Parathyroid adenoma (tissue), 2 donors: ENCODE measurements around the gene CTSO.

ENCODE experiments used
- H2AFZ ChIP-seq: fragments of 300-600 bp; sonication (generic); one replicate; pipeline ENCODE4 v1.7.0; 2017; ENCODE audit warnings: antibody characterized with exemption, mild to moderate bottlenecking
- H3K27ac ChIP-seq: fragments of 300-600 bp; sonication (generic); one replicate; pipeline ENCODE4 v1.7.0; 2017
- H3K27me3 ChIP-seq: fragments of 300-600 bp; sonication (generic); one replicate; pipeline ENCODE4 v1.7.0; 2017; ENCODE audit warnings: low read length; ENCODE audit not compliant: control insufficient read depth, insufficient read depth
- H3K36me3 ChIP-seq: fragments of 300-600 bp; sonication (generic); one replicate; pipeline ENCODE4 v1.7.0; 2017; ENCODE audit warnings: low read length; ENCODE audit not compliant: control insufficient read depth, insufficient read depth
- H3K4me1 ChIP-seq: fragments of 300-600 bp; sonication (generic); one replicate; pipeline ENCODE4 v1.7.0; 2017; ENCODE audit warnings: control low read depth
- H3K4me2 ChIP-seq: fragments of 300-600 bp; sonication (generic); one replicate; pipeline ENCODE4 v1.7.0; 2017; ENCODE audit warnings: low read length
- H3K4me3 ChIP-seq: fragments of 300-600 bp; sonication (generic); one replicate; pipeline ENCODE4 v1.7.0; 2017; ENCODE audit warnings: low read depth, low read length
- H3K79me2 ChIP-seq: fragments of 300-600 bp; sonication (generic); one replicate; pipeline ENCODE4 v1.7.0; 2017; ENCODE audit warnings: control low read depth
- H3K9ac ChIP-seq: fragments of 300-600 bp; sonication (generic); one replicate; pipeline ENCODE4 v1.7.0; 2017; ENCODE audit warnings: mild to moderate bottlenecking
- H3K9me3 ChIP-seq: fragments of 300-600 bp; sonication (generic); one replicate; pipeline ENCODE4 v1.7.0; 2017; ENCODE audit warnings: low read length; ENCODE audit not compliant: control insufficient read depth
- TF ChIP-seq, protein P1 (sequence below): fragments of 300-600 bp; sonication (generic); IDR thresholded peaks from one replicate; pipeline ENCODE4 v1.7.0; 2017; ENCODE audit warnings: antibody characterized with exemption, mild to moderate bottlenecking
- donor health status: primary hyperparathyroidism.

The CTSO gene

DNA sequence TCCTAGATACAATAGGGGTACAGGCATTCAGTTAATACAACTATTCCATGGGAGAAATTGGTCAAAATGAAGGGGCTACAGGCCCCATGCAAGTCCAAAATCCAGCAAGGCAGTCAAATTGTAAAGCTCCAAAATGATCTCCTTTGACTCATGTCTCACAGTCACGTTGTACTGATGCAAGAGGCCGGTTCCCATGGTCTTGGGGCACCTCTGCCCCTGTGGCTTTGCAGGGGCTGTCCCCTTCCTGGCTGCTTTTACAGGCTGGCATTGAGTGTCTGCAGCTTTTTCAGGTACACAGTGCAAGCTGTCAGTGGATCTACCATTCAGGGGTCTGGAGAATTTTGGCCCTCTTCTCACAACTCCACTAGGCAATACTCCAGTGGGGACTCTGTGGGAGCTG lies 75.1 kb downstream of the CTSO start:
- TF ChIP-seq, protein P1, sequence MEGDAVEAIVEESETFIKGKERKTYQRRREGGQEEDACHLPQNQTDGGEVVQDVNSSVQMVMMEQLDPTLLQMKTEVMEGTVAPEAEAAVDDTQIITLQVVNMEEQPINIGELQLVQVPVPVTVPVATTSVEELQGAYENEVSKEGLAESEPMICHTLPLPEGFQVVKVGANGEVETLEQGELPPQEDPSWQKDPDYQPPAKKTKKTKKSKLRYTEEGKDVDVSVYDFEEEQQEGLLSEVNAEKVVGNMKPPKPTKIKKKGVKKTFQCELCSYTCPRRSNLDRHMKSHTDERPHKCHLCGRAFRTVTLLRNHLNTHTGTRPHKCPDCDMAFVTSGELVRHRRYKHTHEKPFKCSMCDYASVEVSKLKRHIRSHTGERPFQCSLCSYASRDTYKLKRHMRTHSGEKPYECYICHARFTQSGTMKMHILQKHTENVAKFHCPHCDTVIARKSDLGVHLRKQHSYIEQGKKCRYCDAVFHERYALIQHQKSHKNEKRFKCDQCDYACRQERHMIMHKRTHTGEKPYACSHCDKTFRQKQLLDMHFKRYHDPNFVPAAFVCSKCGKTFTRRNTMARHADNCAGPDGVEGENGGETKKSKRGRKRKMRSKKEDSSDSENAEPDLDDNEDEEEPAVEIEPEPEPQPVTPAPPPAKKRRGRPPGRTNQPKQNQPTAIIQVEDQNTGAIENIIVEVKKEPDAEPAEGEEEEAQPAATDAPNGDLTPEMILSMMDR = no peak
- H3K27ac ChIP-seq = no peak overlapping the region

DNA sequence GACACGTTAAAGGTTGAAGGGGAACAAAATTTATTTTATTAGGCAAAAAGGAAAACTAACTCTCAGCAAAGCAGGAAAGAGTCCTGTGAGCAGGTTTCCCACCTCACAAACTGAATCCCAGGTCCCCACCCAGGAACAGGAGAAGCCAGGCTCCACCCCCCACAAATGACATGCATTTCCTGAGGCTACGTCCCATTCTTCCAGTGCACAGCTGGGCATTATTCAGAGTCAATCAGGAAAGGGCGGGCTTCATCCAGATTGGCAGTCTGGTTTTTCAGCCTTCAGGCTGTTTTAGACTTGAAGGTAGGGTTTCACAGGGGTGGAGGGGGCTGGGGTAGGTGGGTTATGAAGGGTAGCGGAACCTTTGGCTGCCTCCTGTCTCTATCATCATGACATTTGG lies 75.7 kb downstream of the CTSO start:
- no peaks in the 10 kb centered on the region for H3K27me3 ChIP-seq
- H3K9me3 ChIP-seq = no peaks in the 10 kb centered on the region
- no peaks in the 10 kb centered on the region for H3K4me1 ChIP-seq
- H3K9ac ChIP-seq = no peak overlapping the region
- no peak overlapping the region for H2AFZ ChIP-seq
- H3K27ac ChIP-seq = no peak overlapping the region
- H3K4me2 ChIP-seq = no peak overlapping the region
- no peak overlapping the region for H3K4me3 ChIP-seq
- no peaks in the 10 kb centered on the region for H3K79me2 ChIP-seq
- TF ChIP-seq, protein P1 = no peak
- no peaks in the 10 kb centered on the region for H3K36me3 ChIP-seq

More for the DNA sequence above, 75.1 kb downstream of the CTSO start:
- Histone ChIP-seq H3K4me1 (no peaks in the 10 kb centered on the region), H3K9ac (no peak overlapping the region), H3K36me3 (no peaks in the 10 kb centered on the region), H3K4me3 (no peak overlapping the region), H3K9me3 (no peaks in the 10 kb centered on the region), H3K79me2 (no peaks in the 10 kb centered on the region), H3K4me2 (no peak overlapping the region), H2AFZ (no peak overlapping the region), H3K27me3 (no peaks in the 10 kb centered on the region)

- Histone ChIP-seq H3K4me3 (no peak overlapping the region), H3K27me3 (no peaks in the 10 kb centered on the region), H3K9ac (no peak overlapping the region), H2AFZ (no peak overlapping the region), H3K27ac (no peak overlapping the region), H3K79me2 (no peaks in the 10 kb centered on the region), H3K9me3 (no peaks in the 10 kb centered on the region), H3K4me1 (no peaks in the 10 kb centered on the region), H3K4me2 (no peak overlapping the region), H3K36me3 (no peaks in the 10 kb centered on the region)
- TF ChIP-seq, protein P1 = no peak
Measured at GRCh38 chr4:155875878-155876277, 77.8 kb downstream of the CTSO start.
